Activated T-helper 2 cell treated with anti-CD3 and anti-CD28 coated beads, Interferon-gamma antibody, Interleukin-2, Interleukin-4, amounts not matched to agents 10 μg/mL and 5 μg/mL and 100 μg/mL, durations not matched to agents 14 hours and 24 hours and 36 hours (primary cell): ENCODE results near the gene EHD4. TPM values are rescaled to one million over a fixed set of nuclear protein-coding genes. Genes with fewer than 3 reads are reported as not detected.

Source experiments
- DNase-seq: peaks from one replicate; pipeline ENCODE4 v3.0.0; 2021; ENCODE audit warnings: low spot score
- H3K27ac Mint-ChIP-seq: one replicate; pipeline ENCODE4 v1.8.0; 2021; ENCODE audit warnings: mixed read lengths
- H3K27me3 Mint-ChIP-seq: one replicate; pipeline ENCODE4 v1.8.0; 2021; ENCODE audit warnings: low read depth, mixed read lengths
- H3K36me3 Mint-ChIP-seq: one replicate; pipeline ENCODE4 v1.8.0; 2021; ENCODE audit warnings: low read depth, mixed read lengths
- H3K4me1 Mint-ChIP-seq: one replicate; pipeline ENCODE4 v1.8.0; 2021; ENCODE audit warnings: low read depth, mixed read lengths
- H3K4me3 Mint-ChIP-seq: one replicate; pipeline ENCODE4 v1.8.0; 2021; ENCODE audit warnings: low read depth, mild to moderate bottlenecking, moderate library complexity, mixed read lengths
- H3K9me3 Mint-ChIP-seq: one replicate; pipeline ENCODE4 v1.8.0; 2021; ENCODE audit warnings: mixed read lengths
- intact Hi-C: fragments of 100-400 bp; cut with micrococcal nuclease; formaldehyde crosslinking; loops from one replicate; pipeline ENCODE4 v1.15.1; 2023
- total RNA-seq: library from RNA; stranded (reverse); gene quantifications from 2 replicates; pipeline ENCODE4 v1.2.3, GENCODE V29; 2022

EHD4 gene
- total RNA-seq, 1 donor from 2014 or later: 22.3 TPM

DNA sequence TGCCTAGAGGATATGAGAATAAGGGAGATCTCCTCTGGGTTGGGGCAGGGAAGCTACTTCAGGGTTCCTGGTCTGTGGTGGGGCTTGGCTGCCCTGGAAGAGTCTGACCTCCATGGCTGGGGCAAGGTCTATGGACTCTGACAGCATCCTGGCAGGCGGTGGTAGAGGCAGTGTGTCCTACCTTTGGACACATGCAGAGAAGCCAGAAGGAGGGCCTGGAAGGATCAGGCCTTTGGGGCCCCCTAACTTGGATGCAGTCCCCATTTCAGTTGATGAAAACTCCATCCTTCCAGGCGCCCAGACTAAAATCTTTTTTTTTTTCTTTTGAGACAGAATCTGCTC lies 88.9 kb downstream of the EHD4 start:
- H3K27ac Mint-ChIP-seq: no peak overlapping the region
- H3K9me3 Mint-ChIP-seq: no peaks in the 10 kb centered on the region
- H3K27me3 Mint-ChIP-seq: peaks cover 19% of the 10 kb centered on the region
- no peak overlapping the region for H3K4me3 Mint-ChIP-seq
- intact Hi-C loops: no loop called here
- no peak for DNase-seq
- peaks cover 4% of the 10 kb centered on the region for H3K4me1 Mint-ChIP-seq
- H3K36me3 Mint-ChIP-seq: no peaks in the 10 kb centered on the region

DNA sequence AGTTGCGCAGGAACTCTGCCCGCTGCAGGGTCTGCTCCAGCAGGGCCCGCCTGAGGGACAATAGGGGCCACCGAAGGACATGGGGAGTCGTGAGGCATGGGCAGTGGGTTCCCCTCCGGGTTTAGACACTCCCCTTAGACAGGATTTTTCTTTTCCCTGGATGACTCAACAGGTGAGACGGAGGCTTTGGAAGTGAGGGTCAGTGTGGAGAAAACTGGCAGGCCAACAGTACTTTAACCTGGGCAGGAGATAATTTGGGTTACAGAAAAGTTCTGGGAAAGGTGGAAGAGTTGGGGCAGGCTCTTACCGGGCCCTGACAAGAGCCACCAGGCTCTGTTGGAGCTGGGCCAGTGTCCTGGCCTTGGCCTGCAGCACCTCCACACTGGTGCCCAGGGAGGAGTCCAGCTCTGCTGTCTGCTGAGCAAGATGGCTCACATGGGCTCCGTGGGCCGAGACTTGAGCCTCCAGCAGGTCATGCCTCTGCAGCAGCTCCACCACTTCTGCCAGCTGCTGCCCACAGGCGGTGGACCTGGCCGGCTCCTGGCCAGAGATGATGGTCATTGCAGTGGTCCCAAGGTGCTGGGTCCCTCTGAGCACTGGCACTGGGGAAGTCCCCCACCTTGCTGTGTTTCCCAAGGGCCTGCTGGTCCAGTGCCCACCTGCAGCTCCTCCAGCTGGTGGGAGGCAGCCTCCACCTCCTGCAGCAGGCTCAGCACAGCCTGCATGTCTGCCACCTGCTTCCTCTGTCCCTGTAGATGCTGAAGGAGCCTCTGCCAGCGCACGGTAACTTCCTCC lies 89.5 kb downstream of the EHD4 start:
- Mint-ChIP-seq H3K27ac (no peak overlapping the region), H3K4me1 (peaks cover 4% of the 10 kb centered on the region), H3K27me3 (peaks cover 19% of the 10 kb centered on the region), H3K9me3 (no peaks in the 10 kb centered on the region), H3K4me3 (no peak overlapping the region), H3K36me3 (no peaks in the 10 kb centered on the region)
- intact Hi-C loops: no loop called here
- no peak for DNase-seq

- Mint-ChIP-seq H3K27me3 (peaks cover 19% of the 10 kb centered on the region), H3K9me3 (no peaks in the 10 kb centered on the region), H3K4me1 (peaks cover 4% of the 10 kb centered on the region), H3K36me3 (no peaks in the 10 kb centered on the region), H3K27ac (no peak overlapping the region), H3K4me3 (no peak overlapping the region)
- no peak for DNase-seq
- intact Hi-C loops: no loop called here
These were observed 90.3 kb downstream of the EHD4 start for GRCh38 chr15:41881920-41882688.

- no peak overlapping the region for H3K4me3 Mint-ChIP-seq
- peaks cover 4% of the 10 kb centered on the region for H3K4me1 Mint-ChIP-seq
- DNase-seq: no peak
- no peaks in the 10 kb centered on the region for H3K36me3 Mint-ChIP-seq
- peaks cover 19% of the 10 kb centered on the region for H3K27me3 Mint-ChIP-seq
- no peak overlapping the region for H3K27ac Mint-ChIP-seq
- no peaks in the 10 kb centered on the region for H3K9me3 Mint-ChIP-seq
- intact Hi-C loops: no loop called here
These were observed 90.8 kb downstream of the EHD4 start for GRCh38 chr15:41881550-41881919.

DNA sequence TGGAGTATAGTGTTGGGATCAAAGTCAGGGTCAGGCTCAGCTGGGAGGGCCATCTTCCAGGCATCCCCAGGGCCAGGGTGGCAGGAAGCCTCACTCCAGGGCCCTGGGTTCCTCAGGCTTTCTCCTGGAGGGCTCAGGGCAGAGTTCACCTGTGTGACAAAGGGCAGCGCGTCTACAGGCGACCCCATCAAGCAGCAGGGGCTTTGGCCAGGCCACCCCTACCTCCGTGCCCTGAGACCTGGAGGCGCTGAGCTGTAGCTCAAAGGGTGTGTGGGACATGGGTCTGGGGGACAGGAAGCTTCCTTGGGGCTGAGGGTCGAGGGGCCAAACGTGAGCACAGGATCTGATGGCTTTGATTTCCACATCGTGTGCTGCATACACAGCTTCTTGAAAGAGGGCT lies 91.3 kb downstream of the EHD4 start:
- no peak overlapping the region for H3K4me3 Mint-ChIP-seq
- H3K27ac Mint-ChIP-seq: no peak overlapping the region

DNA sequence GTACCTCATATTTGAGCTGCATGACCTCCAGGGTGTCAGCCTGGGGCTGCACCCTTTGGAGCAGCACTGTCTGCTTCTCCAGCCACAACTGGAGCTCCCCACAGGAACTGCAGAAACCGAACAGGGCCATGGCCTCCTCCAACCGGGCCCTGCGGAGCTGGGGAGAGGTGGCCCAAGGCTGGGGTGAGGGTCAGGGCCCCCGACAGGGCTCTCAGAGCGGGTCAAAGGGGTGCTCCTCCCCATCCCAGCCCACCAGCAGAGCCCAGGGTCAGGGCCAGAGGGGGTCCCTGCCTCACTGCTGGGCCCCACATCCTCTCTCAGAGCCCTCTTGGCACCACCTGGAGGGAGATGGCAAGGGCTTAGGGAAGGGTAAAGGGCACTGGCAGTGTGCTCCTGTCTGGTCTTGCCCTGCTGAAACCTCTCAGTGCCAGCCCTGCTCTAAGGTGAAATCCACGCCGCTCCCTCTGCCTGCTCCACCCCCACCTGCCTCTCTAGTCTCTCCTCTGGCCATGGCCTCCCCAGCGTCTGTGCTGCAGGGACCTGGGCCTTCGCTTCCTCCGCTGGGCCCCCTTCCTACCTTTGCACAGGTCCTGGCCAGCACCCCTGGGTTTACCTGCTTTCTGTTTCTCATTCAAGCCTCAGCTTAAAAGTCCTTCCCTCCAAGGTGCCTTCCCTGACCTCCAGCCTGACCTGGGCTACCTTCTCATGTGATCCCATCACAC lies 92.0 kb downstream of the EHD4 start:
- Mint-ChIP-seq H3K27ac (no peak overlapping the region), H3K36me3 (no peaks in the 10 kb centered on the region), H3K9me3 (no peaks in the 10 kb centered on the region), H3K4me3 (no peak overlapping the region), H3K4me1 (peaks cover 2% of the 10 kb centered on the region), H3K27me3 (peaks cover 19% of the 10 kb centered on the region)
- DNase-seq: no peak
- intact Hi-C loops: no loop called here

More for the DNA sequence above, 91.3 kb downstream of the EHD4 start:
- Mint-ChIP-seq H3K4me1 (peaks cover 4% of the 10 kb centered on the region), H3K9me3 (no peaks in the 10 kb centered on the region), H3K27me3 (peaks cover 19% of the 10 kb centered on the region), H3K36me3 (no peaks in the 10 kb centered on the region)
- intact Hi-C loops: no loop called here
- no peak for DNase-seq

DNA sequence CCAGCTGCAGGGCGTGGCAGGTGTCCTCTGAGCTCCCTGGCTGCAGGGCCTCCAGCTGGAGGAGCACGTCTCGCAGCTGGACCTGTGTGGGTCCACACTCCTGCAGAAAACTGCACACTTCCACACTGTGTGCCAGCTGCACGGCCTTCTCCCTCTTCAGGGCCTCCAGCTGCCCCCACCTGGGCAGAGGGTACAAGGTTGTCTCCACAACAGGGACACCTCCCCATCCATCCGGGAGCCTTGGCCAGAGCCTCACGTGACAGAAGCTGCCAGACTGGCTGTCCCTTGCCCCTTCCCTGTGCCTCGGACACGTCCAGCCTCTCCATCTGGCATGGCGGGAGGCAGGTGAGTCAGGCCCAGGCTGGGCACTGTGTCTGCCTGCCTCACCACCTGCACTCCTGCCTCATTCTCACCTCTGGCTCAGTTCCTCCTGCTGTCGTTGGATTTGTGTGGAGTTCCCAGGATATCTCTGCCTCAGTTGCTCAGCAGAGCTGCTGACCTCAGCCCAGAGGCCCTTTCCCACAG lies 93.0 kb downstream of the EHD4 start:
- intact Hi-C loops: no loop called here
- Mint-ChIP-seq H3K27me3 (peaks cover 19% of the 10 kb centered on the region), H3K4me3 (no peak overlapping the region), H3K4me1 (peaks cover 2% of the 10 kb centered on the region), H3K27ac (no peak overlapping the region), H3K36me3 (no peaks in the 10 kb centered on the region), H3K9me3 (no peaks in the 10 kb centered on the region)
- no peak for DNase-seq

- Mint-ChIP-seq H3K27ac (no peak overlapping the region), H3K4me1 (peaks cover 2% of the 10 kb centered on the region), H3K9me3 (no peaks in the 10 kb centered on the region), H3K4me3 (no peak overlapping the region), H3K36me3 (no peaks in the 10 kb centered on the region), H3K27me3 (peaks cover 17% of the 10 kb centered on the region)
- DNase-seq: no peak
- intact Hi-C loops: no loop called here
These were observed 94.0 kb downstream of the EHD4 start for GRCh38 chr15:41878355-41878699.

GRCh38 chr15:41877631-41878354 lies 94.6 kb downstream of the EHD4 start:
- Mint-ChIP-seq H3K27me3 (peaks cover 16% of the 10 kb centered on the region), H3K4me3 (no peak overlapping the region), H3K36me3 (no peaks in the 10 kb centered on the region), H3K9me3 (no peaks in the 10 kb centered on the region), H3K27ac (no peak overlapping the region), H3K4me1 (peaks cover 2% of the 10 kb centered on the region)
- intact Hi-C loops: no loop called here
- DNase-seq: no peak

DNA sequence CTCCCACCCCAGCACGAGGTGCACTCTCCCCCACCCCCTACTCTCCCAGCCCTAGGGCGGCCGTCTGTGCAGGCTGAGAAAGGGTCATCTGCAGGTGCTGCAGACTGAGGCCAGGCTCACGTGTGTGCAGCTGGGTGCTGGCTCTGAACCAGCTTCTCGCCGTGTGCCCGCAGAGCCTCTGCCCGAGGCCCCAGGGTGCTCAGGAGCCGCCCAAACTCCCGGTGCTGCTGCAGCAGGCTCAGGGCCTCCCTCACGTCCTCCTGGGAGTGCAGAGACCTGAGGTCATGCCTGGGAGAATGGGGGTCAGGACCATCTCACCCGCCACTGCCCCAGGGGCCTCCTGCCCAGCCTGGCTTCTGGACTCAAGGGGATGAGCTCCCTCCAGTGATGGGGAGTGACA lies 95.7 kb downstream of the EHD4 start:
- Mint-ChIP-seq H3K27ac (no peak overlapping the region), H3K4me1 (peaks cover 6% of the 10 kb centered on the region), H3K27me3 (peaks cover 14% of the 10 kb centered on the region), H3K36me3 (no peaks in the 10 kb centered on the region), H3K4me3 (no peak overlapping the region), H3K9me3 (no peaks in the 10 kb centered on the region)
- intact Hi-C loops: no loop called here
- DNase-seq: no peak

DNA sequence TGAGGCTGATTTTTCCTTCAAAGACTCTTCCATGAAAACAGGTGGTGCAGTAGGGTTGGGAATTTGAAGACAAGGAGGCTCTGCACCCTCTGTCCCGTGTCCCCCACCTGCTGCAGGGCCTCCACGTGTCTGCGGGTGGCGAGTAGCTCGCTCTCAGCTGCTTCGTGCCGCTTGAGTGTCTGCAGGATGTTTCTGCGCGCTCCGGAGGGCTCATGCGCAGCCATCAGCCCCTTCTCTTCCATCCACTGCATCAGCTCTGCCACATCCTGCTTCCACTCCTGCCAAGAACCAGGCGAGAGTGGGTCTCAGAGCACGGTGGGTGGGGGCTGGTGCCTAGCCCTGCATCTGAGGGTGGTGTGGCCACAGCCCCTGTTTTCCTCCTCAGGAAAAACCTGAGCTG lies 96.3 kb downstream of the EHD4 start:
- intact Hi-C loops: no loop called here
- no peak for DNase-seq
- Mint-ChIP-seq H3K36me3 (no peaks in the 10 kb centered on the region), H3K9me3 (no peaks in the 10 kb centered on the region), H3K27ac (no peak overlapping the region), H3K27me3 (peaks cover 8% of the 10 kb centered on the region), H3K4me1 (peaks cover 6% of the 10 kb centered on the region), H3K4me3 (no peak overlapping the region)

GRCh38 chr15:41874736-41875135 lies 97.6 kb downstream of the EHD4 start:
- H3K27ac Mint-ChIP-seq: no peak overlapping the region
- DNase-seq: no peak
- peaks cover 12% of the 10 kb centered on the region for H3K4me1 Mint-ChIP-seq
- no peaks in the 10 kb centered on the region for H3K9me3 Mint-ChIP-seq
- no peaks in the 10 kb centered on the region for H3K36me3 Mint-ChIP-seq
- intact Hi-C loops: no loop called here
- H3K4me3 Mint-ChIP-seq: no peak overlapping the region
- peaks cover 1% of the 10 kb centered on the region for H3K27me3 Mint-ChIP-seq
